HFFc6 (cell line): ENCODE results near the gene PPP4R3A. TPM values are rescaled to one million over a fixed set of nuclear protein-coding genes. Genes with fewer than 3 reads are reported as not detected.

Experiments used
- DNase-seq: peaks from one replicate; pipeline ENCODE4 v3.0.0-alpha.2; 2018
- H3K27ac Mint-ChIP-seq: 2 replicates; pipeline ENCODE4 v1.8.0; 2020; ENCODE audit warnings: mild to moderate bottlenecking, mixed read lengths
- H3K27me3 Mint-ChIP-seq: 2 replicates; pipeline ENCODE4 v1.8.0; 2021; ENCODE audit warnings: mild to moderate bottlenecking, moderate library complexity, mixed read lengths; ENCODE audit not compliant: insufficient read depth
- H3K36me3 Mint-ChIP-seq: 2 replicates; pipeline ENCODE4 v1.8.0; 2021; ENCODE audit warnings: low read depth, mixed read lengths
- H3K4me1 Mint-ChIP-seq: 2 replicates; pipeline ENCODE4 v1.8.0; 2020; ENCODE audit warnings: low read depth, mixed read lengths
- H3K4me3 Mint-ChIP-seq: 2 replicates; pipeline ENCODE4 v1.8.0; 2020; ENCODE audit warnings: mild to moderate bottlenecking, moderate library complexity, mixed read lengths
- H3K9me3 Mint-ChIP-seq: 2 replicates; pipeline ENCODE4 v1.8.0; 2020; ENCODE audit warnings: mild to moderate bottlenecking, mixed read lengths
- CTCF ChIP-seq: fragments of 200-600 bp; sonication (generic); IDR thresholded peaks from 2 replicates; pipeline ENCODE4 v1.5.0; 2021; ENCODE audit warnings: antibody characterized with exemption, mild to moderate bottlenecking
- total RNA-seq, 6 experiments: library from RNA; stranded (reverse); fragmentation: NEBNext Ultra II Directional; extraction: Animal tissue kit (Norgen Biotek cat#: 25700); gene quantifications; 2 replicates in 1 of 6; 3 replicates in 5 of 6; pipeline ENCODE4 v1.2.3, GENCODE V29; 2021

Gene PPP4R3A
- total RNA-seq, 6 experiments from 2014 or later: 49.0 to 55.6 (median 53.3) TPM

GRCh38 chr14:91466192-91466591 is 43.9 kb downstream of the PPP4R3A start:
- H3K27me3 Mint-ChIP-seq: no peaks in the 10 kb centered on the region; the same call in none of the 2 replicates
- no peak for DNase-seq
- no peak overlapping the region for H3K27ac Mint-ChIP-seq
- H3K4me3 Mint-ChIP-seq: no peak overlapping the region
- H3K4me1 Mint-ChIP-seq: no peaks in the 10 kb centered on the region
- TF ChIP-seq CTCF: no peak
- H3K36me3 Mint-ChIP-seq: peaks cover 50% of the 10 kb centered on the region
- no peaks in the 10 kb centered on the region for H3K9me3 Mint-ChIP-seq

GRCh38 chr14:91464615-91465205 is 45.4 kb downstream of the PPP4R3A start:
- Mint-ChIP-seq H3K36me3 (peaks cover 47% of the 10 kb centered on the region), H3K27me3 (no peaks in the 10 kb centered on the region; the same call in none of the 2 replicates), H3K9me3 (no peaks in the 10 kb centered on the region), H3K4me1 (no peaks in the 10 kb centered on the region), H3K4me3 (no peak overlapping the region), H3K27ac (no peak overlapping the region)
- no peak for TF ChIP-seq CTCF
- DNase-seq: no peak

GRCh38 chr14:91458612-91459011 is 51.5 kb downstream of the PPP4R3A start:
- H3K4me1 Mint-ChIP-seq: no peaks in the 10 kb centered on the region
- no peak for TF ChIP-seq CTCF
- no peak overlapping the region for H3K4me3 Mint-ChIP-seq
- no peaks in the 10 kb centered on the region for H3K9me3 Mint-ChIP-seq
- H3K27ac Mint-ChIP-seq: no peak overlapping the region
- no peak for DNase-seq
- H3K27me3 Mint-ChIP-seq: peaks cover 3% of the 10 kb centered on the region
- H3K36me3 Mint-ChIP-seq: peaks cover 56% of the 10 kb centered on the region

- H3K4me3 Mint-ChIP-seq: no peak overlapping the region
- no peak for DNase-seq
- H3K4me1 Mint-ChIP-seq: no peaks in the 10 kb centered on the region
- peaks cover 4% of the 10 kb centered on the region for H3K27me3 Mint-ChIP-seq
- no peaks in the 10 kb centered on the region for H3K9me3 Mint-ChIP-seq
- TF ChIP-seq CTCF: no peak
- no peak overlapping the region for H3K27ac Mint-ChIP-seq
- H3K36me3 Mint-ChIP-seq: peaks cover 43% of the 10 kb centered on the region
Measured at GRCh38 chr14:91456283-91456682, 53.8 kb downstream of the PPP4R3A start.

- H3K4me3 Mint-ChIP-seq: no peak overlapping the region
- H3K36me3 Mint-ChIP-seq: peaks cover 34% of the 10 kb centered on the region
- TF ChIP-seq CTCF: no peak
- no peaks in the 10 kb centered on the region for H3K4me1 Mint-ChIP-seq
- no peak for DNase-seq
- no peaks in the 10 kb centered on the region for H3K9me3 Mint-ChIP-seq
- no peak overlapping the region for H3K27ac Mint-ChIP-seq
- H3K27me3 Mint-ChIP-seq: peaks cover 4% of the 10 kb centered on the region; the same call in 1 of the 2 replicates
Measured at GRCh38 chr14:91454580-91454979, 55.5 kb downstream of the PPP4R3A start.
